Left lobe of liver (tissue), 2 donors: ENCODE measurements around the gene GATA5. TPM values are rescaled to one million over a fixed set of nuclear protein-coding genes. Genes with fewer than 3 reads are reported as not detected.

Experiments used
- ATAC-seq: fragments of 200-7000 bp; cut with Tn5 transposase; one replicate; pipeline ENCODE4 v1.9.1; 2020; ENCODE audit warnings: mild to moderate bottlenecking, moderate library complexity
- DNase-seq: peaks from one replicate; pipeline ENCODE4 v3.0.0-alpha.2; 2020; ENCODE audit warnings: low spot score
- total RNA-seq: library from RNA; stranded (reverse); gene quantifications from one replicate; pipeline ENCODE4 v1.2.1, GENCODE V29; 2021
- donor health status: DM: no; HTN: no; CAD: no; lungs with moderate emphysema.
- donor health status: DM: no; HTN: yes; CAD: no.

The GATA5 gene
- total RNA-seq, 1 donor from 2014 or later = 0.48 TPM

DNA sequence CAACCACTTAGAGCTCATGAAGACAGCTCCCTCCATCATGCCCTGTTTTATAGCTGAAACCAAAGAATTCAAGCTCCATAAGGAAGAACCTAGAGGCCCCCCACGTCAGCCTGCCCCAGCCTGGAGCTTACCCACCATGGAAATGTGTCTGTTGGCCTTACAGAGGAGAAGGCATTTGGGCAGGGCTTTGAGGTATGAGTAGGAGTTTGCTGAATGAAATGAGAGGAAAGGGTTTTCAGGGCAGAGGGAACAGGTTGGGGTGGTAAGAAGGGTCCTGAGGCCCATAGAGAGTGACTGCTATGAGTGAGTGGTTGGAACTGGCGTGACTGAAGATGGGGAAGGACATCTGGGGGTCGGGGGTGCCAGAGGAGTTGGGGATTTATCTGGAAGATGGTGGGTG, 12.7 kb upstream of the GATA5 start:
- ATAC-seq = no peak
- DNase-seq = no peak

- DNase-seq = no peak
- ATAC-seq = no peak
Measured at GRCh38 chr20:62487561-62488354, 12.0 kb upstream of the GATA5 start.

GRCh38 chr20:62487118-62487517, 11.3 kb upstream of the GATA5 start:
- no peak for DNase-seq
- no peak for ATAC-seq

GRCh38 chr20:62486484-62486883, 10.7 kb upstream of the GATA5 start:
- no peak for DNase-seq
- no peak for ATAC-seq

DNA sequence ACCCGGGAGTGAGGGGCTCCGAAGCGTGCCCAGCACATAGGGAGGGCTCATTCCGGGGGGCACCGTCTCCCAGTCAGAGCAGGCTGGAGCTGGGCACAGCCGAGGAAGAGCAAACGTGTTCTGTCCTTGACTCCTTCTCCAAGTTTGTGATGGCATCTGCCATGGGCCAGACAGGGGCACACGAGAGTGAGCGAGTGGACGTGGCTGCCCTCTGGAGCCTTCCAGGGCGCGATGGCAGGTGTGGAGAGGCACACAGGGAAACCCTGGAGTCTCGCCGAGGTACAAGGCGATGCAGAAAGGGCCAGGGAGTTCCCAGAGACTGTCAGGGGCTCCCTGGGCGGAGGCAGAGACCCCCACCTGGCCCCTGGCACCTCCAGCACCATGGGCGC, 9.9 kb upstream of the GATA5 start:
- DNase-seq = no peak
- ATAC-seq = no peak

- DNase-seq (no peak), ATAC-seq (peak; percentile 15)
Measured at GRCh38 chr20:62485062-62485700, 9.4 kb upstream of the GATA5 start.

DNA sequence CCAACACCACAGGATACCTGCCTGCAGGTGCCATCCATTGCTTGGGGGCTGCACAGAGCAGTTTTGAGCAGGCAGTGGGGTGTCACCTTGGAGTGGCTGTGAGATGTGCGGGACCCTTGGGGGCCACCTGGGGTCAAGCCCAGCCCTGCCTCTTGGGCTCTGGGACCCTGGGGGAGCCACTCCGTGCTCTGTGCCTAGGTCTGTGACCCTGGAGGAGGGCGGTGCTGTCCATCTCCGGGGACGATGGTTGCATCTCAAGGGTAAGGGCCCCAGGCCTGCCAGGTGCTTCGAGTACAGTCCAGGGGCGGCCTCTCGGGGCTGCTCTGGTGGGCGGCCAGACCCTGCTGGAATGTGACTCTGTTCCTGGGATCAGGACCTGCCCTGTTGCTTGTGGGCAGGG, 8.7 kb upstream of the GATA5 start:
- DNase-seq = no peak
- no peak for ATAC-seq

GRCh38 chr20:62483613-62484458, 8.0 kb upstream of the GATA5 start:
- ATAC-seq (no peak), DNase-seq (no peak)

DNA sequence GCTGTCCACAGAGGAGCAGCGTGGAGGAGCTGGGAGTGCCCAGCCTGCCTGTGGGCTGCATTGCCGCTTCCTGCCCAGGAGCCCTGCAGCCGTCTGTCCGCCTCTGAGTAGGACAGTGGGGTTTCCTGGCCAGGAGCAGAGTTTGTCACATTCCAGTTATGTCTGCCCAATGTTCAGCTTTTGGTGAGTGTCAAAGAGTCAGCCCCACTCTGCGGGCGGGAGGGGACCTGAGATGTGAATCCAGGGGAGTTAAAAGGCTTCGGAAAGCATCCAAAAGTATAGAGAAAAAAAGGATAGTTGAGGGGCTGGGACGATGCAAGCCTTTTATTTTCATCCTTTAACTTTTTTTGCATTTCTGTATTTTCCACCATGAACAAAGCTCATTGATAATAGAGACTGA, 7.2 kb upstream of the GATA5 start:
- ATAC-seq (no peak), DNase-seq (no peak)

GRCh38 chr20:62482146-62482809, 6.5 kb upstream of the GATA5 start:
- DNase-seq (no peak), ATAC-seq (peak; percentile 17)

- DNase-seq (no peak), ATAC-seq (peak; percentile 25)
Measured at GRCh38 chr20:62481425-62482145, 5.8 kb upstream of the GATA5 start.

DNA sequence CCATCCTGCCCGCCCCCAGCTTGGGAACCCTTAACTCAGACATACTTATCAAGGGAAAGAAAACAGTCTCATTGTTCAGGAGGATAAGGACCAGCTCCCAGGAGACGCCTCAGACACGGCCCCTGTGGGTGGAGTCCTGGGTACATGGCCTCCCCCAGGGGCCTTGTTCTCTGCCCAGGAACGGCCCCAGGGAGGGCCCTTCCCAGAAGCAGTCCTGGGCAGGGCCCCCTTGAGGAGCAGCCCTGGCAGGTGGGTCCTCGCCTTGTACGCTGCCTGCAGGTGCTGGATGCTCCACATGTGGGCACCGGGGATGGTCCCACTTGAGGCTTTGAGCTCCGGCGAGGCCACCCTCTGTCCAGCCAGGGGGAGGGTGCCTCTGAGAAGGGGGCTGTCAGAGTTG, 4.5 kb upstream of the GATA5 start:
- DNase-seq = no peak
- ATAC-seq = no peak

DNA sequence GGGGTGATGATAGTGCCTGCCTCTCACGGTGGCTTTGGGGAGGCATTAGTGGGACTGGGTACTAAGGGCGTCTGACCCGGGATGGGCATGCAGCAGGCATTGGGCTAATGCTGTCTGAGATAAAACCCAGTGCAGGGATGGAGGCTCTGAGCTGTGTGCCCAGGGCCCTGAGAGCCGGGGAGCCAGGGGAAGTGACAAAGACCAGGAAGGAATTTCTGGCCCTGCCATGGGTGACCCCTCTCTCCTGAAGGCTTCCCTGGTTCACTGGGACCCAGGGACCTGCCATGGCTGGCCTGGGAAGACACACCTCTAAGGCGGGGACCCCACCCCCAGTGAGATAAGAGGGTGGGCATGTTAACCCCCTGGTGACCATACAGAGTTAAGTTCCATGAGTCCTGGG, 3.9 kb upstream of the GATA5 start:
- ATAC-seq (no peak), DNase-seq (no peak)

DNA sequence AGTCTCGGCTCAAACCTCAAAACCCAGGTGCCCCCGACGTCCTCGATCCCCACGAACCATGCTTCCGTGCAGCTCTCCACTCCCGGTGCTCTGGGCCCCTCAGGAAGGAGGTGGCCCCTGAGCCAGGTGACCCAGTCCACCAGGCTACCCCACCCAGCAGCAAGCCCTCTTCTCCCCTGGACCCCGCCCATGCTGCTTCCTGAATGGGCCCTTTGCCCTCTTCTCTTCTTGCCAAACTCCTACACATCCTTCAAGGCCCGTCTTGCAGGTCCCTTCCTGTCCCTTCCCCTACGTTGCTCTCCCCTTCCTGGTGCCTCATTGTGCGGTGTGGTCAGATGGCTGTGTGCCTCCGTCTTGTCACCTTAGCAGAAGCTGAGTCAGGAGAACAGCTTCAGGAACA, 3.4 kb upstream of the GATA5 start:
- no peak for ATAC-seq
- DNase-seq = no peak

GRCh38 chr20:62477669-62478455, 2.1 kb upstream of the GATA5 start:
- ATAC-seq (no peak), DNase-seq (no peak)

GRCh38 chr20:62476056-62476838, 452 bp upstream of the GATA5 start:
- ATAC-seq = peak; percentile 60
- DNase-seq = no peak

- no peak for DNase-seq
- no peak for ATAC-seq
Measured at GRCh38 chr20:62475027-62475771, 596 bp downstream of the GATA5 start.

DNA sequence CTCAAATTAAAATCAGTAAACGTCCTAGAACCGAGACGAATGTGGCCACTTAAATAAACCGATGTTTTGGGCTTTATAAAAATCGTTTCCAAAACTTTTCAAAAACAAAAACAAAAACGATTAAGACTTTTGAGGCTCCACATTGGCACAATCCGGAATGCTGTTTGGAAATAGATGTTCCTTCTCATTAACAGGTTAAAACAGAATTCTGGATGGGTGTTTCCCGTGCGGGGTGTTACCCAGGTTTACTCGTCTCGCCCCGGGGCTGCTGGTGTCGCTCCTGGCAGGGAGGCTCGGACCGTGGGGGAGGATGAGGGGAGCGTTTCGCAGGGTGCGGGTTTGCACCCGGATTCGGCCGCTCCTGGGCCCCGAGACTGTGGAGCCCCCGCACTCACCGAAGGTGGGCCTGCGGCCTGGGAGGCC, 1.2 kb downstream of the GATA5 start:
- DNase-seq (no peak), ATAC-seq (no peak)
